HG02938 (cell line): Measurements from ENCODE around the gene SHC3.

Source experiments
- ATAC-seq: cut with Tn5 transposase; IDR thresholded peaks from one replicate; pipeline ENCODE4 v1.9.1; 2021; ENCODE audit warnings: mild to moderate bottlenecking, moderate library complexity; ENCODE audit not compliant: unreplicated experiment

The SHC3 gene

DNA sequence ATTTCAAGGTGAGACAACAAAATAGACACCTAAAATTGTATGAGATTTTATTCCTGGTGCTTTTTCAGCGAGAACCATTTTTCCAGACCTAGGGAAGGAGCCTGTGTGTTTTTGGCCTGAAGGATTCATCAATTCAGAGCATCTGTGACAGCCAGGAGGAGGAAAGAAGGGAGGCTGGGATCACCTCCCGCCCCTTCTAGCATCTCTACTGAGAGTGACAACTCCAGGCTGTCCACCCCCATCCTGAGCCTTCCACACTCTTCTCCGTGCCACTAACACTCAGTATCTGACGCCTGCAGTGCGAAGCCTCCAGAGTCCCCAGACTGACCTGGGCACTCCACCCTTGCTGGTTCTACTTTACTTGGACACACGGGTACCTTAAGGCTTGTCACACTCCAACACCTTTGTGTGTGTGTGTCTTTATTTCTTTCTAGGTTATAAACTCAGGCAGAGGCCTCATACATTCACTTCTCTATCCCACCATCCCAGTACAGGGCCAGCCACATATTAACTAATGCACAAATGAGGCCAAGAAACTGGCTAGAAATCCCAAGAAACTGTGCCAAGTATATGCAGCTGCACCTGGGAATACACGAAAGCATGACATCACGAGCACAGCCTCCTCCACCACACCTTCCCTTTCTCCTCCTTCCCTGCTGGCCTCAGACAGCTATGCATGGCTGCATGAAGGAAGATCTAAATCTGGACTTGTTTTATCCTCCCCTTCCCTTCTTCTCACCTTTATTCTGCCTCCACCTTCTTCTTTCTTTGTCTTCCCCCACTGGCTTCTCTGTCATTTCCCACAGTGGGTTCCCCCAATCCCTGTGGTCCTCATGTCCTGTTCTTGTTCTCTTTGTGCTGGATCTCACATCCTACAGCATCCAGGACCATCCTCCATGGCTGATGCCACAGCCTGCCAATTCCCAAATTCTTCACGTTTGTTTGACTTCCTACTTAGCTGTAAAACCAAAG is 171.3 kb downstream of the SHC3 start:
- no peak for ATAC-seq

DNA sequence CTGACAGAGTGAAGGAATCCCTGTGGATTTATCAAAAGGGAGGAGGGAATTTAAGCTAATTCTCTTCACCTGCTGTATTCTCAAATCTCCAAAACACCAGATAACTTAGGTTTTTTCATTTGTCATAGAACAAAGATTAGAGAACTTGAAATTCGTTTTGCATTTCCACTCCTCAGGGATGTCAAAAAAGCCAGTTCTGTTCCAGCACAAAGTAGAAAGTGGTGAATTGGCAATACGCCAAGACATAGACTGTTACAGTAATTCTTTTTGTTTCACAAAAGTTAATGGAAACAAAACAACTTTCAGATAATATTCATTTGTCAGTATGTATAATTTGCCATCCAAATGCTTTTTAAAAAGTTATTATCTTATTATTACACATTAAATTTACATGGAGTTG is 172.4 kb downstream of the SHC3 start:
- no peak for ATAC-seq

DNA sequence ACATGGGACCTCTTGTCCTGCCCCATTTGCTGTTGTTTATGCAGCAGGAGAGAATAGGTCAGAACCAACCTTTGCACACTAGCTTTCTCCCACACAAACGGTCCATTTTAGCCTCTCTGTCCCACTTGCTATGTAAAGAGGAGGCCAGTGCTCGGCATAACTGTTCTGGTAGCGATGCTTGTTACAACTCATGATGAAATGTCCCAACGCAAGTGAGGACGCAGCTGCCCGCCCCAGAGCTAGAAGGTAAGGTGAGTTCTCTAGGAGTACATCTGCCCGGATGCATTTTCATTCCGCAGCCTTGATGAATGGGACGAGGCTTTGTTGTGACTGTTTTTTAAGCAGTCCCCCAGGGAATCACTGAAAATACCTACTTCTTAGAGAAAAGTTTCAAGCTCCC is 173.3 kb downstream of the SHC3 start:
- ATAC-seq = no peak

DNA sequence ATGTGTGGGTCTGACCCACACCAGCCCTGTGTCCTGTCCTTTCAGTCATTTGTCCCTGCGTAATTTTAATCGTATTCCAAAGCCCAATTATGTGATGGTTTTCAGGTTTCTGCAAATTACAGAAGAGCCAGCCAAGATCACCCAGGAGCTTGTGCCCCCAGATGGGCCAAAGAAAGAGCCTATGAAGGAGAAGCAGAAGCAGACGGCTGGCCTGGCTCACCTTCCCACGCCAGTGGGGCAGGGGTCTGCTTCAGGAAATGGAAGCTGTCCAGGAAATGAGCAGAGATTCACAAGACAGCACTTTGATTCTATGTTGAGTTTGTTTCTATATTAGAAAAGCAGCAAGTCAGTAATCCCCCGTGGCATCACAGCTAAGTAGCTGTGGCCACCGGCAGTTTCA is 175.6 kb downstream of the SHC3 start:
- ATAC-seq = no peak

DNA sequence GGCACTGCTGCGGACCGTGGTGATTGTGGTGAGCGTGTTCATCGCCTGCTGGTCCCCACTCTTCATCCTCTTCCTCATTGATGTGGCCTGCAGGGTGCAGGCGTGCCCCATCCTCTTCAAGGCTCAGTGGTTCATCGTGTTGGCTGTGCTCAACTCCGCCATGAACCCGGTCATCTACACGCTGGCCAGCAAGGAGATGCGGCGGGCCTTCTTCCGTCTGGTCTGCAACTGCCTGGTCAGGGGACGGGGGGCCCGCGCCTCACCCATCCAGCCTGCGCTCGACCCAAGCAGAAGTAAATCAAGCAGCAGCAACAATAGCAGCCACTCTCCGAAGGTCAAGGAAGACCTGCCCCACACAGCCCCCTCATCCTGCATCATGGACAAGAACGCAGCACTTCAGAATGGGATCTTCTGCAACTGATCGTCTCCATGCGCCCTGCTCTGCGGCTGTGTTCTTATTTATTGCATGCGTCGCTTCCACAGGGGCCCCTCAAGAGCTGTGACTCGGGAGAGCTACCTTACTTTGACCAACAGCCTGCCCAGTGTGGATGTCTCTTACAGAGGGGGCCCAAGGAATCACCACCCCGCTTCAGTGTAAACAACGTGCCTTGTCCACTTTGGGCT is 176.6 kb downstream of the SHC3 start:
- ATAC-seq = no peak

DNA sequence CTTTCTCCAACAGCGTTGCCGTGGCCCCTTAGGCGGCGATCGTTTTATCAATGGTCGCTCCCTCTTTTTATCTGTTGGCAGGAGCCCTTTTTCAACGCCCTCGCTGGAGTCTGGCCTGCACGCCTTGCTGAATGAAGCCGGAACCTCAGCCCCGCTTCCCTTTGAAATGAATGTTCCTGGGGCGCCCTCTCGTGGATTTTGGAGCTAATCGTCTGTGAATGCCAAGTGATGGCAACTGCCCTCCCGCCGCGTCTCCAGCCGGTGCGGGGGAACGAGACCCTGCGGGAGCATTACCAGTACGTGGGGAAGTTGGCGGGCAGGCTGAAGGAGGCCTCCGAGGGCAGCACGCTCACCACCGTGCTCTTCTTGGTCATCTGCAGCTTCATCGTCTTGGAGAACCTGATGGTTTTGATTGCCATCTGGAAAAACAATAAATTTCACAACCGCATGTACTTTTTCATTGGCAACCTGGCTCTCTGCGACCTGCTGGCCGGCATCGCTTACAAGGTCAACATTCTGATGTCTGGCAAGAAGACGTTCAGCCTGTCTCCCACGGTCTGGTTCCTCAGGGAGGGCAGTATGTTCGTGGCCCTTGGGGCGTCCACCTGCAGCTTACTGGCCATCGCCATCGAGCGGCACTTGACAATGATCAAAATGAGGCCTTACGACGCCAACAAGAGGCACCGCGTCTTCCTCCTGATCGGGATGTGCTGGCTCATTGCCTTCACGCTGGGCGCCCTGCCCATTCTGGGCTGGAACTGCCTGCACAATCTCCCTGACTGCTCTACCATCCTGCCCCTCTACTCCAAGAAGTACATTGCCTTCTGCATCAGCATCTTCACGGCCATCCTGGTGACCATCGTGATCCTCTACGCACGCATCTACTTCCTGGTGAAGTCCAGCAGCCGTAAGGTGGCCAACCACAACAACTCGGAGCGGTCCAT is 177.4 kb downstream of the SHC3 start:
- peak; percentile 61 for ATAC-seq

DNA sequence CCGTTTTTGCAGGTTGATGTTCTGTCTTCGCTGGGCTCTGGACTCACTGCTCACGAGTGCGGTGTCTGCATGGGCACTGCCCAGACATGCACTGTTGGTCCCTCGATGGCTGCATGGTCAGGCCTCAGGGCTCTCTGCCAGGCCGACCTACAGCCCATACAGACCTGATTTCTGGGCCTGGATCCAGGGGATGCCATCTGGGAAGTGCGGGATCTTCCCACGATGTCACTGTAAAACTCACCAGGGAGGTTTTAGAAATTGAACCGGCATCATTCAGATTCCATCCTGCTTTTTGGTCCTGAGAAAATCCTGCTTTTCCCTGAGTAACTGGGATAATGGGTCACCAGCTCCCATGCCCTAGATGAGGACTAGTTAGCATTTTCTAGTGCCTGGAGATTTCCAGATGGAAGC is 178.2 kb downstream of the SHC3 start:
- ATAC-seq = no peak

DNA sequence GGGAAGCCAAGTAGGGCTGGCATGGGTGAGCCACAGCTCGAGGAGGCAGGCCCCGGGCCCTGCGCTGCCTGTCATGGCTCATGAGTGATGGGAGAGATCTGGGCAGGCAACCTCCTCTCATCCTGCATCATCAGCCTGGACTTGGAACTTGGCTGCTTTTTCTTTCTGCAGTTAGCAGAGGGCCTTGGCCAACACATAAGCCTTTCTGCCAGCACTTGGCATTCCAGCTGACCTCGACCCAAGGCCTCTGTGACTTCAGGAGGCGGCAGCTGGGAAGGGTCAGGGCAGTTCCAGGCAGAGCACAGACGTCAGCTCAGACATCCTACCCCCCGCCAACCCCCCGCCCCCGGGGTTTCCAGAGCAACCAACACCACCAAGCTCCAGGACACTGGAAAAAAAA is 179.7 kb downstream of the SHC3 start:
- ATAC-seq = no peak

DNA sequence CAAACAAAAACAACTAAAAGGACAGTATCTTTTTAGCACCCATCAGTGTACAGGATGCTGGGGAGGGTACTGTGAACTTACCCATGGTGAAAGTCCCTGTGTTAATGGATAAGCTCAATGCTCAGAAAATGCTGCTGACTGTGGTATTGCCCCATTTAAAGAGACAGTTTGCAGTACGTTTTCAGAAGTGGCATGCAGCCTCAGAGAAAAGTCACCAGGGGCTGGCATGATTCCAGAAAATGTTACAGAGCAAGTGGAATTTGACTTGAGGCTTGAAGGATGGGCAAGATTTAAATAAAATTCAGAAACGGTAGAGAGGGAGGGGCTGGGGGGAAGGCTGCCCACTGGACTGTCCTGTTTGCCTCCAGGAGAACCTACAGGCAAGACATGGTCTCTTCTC is 180.1 kb downstream of the SHC3 start:
- ATAC-seq = no peak

DNA sequence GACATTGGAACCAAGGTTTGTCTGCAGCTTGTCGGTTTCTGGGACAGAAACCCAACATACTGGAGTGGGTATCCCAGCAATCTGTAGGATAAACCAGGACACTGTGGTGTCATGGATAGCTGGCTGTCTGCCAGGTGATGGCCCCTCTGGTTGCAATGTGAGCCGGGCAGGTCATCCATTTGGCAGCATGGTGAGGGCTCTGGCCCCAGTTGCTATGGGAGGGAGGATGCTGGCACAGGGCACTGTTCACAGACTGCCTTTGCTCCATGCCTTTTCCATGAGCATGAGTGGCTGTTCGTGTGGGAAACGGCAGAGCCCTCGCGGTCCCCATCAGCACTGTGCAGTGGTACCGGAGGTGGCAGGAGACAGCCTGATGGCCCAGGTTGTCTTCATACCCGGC is 181.0 kb downstream of the SHC3 start:
- no peak for ATAC-seq

DNA sequence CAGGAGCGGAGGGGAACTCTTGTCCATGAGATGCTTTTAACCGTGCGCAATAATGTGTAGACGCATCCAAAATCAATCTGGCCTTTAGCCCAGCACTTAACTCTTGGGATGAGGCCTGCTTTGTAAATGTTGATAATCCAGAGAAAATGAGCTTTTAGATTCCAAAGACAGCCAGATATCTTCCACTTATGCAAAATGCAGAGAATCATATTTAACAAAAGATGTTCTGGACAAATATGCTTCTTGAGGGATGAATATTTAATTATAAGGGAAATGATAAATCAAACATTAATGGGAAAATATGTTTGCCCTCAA is 181.7 kb downstream of the SHC3 start:
- no peak for ATAC-seq

DNA sequence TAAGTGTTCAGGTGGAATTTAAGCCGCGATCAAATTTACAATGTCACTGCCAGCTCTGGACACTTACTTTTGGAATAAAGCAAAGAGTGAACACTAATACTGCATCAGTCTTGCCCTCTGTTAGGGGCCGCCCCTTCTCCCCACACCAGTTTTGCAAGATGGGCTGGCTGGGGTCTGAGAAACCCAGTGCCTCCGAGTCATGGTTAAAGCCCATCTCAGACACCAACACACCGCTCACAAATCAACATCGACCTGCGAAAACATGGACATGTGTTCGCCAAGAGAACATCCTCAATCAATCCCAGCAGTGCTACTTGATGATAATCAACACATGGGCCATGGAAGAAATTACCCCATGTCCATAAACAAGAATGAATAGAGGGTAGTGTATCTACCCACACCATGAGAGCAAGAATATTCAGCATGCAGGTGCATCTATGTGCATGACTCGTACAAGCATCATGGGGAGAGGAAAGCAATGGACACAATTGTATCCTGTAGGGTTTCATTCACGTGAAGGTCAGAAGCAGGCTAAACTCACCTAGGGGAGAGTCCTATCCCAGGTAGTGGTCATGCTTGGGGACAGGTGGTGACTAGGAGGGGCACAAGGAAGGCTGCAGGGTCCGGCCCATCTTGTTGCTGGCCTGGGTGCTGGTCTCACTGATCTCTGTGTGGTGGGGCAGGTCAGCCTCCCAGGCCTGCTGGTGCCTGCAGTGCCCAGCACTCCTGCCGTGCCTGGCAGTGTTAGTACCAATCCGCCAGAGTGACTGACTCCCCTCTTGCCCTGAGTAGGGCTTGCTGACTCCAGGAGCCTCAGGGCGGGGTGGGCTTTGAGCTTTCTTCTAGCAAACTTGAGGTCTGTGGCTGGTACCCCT is 182.3 kb downstream of the SHC3 start:
- ATAC-seq = no peak

DNA sequence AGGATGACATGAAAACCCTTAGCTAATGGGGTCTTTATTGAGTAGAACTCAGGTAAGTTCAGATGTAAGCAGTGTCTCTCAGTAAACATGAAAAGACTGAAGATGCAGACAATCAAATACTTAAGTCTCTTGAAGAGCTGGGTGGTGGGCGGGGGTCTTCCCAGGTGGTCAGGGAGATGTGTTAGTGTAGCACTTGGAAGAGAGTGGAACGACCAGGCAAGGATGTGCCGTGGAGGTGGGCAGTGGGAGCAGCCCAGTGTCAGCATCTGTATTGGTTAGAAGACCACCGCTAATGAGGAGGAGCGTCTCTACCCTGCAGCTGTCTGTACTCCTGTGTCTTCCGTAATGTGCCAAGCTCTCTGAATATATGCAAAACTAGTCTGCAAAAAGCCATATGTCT is 183.0 kb downstream of the SHC3 start:
- ATAC-seq = no peak

DNA sequence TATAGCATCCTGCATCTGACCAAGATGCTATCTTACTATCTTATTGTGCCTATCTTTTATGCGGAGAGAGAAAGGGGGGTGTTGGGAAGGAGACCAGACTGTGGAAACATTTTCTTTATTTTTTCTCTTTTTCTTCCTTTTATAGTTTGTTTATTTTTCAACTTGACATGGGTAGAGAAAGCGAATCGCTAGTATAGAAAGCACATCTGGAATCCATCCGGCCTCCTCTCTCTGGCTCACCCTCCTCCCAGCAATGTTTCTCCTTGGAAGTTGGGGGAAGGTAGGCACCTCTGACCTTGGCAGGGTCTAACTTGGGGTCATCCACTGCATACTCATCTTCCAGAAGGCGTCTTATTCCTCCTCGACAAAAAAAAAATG is 183.4 kb downstream of the SHC3 start:
- ATAC-seq = no peak

DNA sequence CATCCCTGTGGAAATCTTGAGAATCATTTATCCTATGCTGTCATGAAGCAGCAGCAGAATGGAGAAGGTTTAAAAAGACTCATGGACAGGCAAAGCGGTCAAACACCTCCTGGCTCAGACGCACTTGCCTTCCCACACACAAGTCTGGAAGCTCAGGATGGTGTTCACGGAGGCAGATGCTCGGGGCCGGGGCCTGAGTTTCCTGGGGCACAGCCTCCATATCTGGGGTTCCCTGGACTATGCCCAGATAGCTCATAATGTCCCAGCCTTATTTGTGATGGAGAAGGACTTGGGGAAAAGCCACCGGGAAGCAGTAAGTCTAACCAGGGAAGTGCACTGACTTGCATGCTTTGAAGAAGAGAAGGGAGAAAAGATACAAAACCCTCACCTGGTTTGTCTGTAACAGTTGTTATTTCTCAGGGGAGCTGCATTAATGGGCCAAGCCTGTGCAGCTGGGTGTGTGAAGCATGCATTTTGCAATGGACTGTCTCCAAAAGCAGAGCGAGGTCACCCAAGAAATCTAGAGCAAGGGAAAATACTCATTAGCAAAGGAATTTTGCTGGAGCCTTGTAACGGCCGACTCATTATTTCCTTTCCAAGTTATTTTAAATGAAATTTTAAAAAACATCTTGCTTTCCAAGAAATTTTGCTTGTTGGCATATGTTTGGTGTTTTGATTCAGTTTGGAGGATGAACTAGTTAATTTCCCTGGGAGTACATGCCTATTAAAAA is 184.0 kb downstream of the SHC3 start:
- no peak for ATAC-seq

DNA sequence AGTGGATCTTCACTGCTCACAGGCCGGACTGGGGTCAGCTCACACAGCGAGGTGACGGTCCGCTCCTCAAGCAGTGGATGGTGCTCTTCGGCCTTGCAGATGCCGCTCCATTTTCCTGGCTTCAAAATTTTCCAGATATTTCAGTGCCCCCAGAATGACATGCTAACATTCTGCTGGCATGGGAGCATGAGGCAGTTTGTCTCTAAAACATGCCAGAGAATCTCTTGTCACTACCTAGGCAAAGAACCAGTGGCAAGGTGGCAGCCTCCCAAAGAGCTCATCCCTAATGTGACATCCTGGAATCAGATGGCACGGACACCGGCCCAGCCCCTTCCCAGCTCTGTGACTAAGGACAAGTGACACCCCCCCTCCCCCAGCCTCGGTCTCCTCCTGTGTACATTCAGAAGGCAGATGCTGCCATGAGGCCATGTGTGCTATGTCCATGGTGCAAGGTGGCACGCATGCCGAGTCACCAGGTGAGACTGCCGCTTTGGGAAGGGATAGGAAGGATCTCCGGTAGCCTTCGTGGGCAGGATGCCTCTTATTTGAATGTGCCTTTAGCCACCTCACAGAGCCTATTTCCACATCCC is 184.7 kb downstream of the SHC3 start:
- ATAC-seq = no peak

DNA sequence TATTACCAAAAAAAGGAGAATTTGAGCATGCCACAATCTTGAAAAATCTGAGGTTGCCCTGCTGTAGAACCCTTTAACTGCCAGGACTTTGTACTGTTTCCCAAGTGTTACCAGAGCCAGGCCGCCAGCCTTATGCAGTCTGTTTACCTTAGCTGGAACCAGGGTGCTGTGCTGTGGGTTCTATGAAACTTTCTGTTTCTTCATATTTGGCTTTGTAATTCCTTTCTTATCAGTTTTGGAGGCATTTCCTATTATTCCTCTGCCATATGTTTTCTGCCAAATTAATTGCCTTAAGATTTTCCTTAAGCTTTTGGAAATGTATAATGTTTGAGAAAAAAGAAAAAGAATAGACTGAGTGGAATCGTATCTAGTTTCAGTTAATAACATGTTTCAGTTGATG is 185.3 kb downstream of the SHC3 start:
- ATAC-seq = no peak

DNA sequence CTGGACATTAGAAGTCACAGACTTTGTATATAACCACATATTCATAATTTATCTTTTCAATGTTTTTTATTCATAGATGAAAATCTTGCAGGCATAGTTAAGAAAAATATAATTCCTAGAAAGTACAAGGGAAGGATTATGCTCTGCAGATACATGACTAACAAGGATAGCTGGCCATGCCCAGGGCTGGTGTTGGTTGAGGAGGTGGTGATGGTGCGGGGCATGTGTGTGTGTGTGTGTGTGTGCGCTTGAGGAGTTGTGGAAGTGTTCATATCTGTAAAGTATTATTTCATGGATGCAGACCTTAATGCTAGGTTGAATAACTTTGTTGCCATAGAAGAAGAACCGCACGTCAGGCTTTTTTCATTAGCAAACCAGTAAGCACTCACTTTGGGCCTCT is 186.1 kb downstream of the SHC3 start:
- no peak for ATAC-seq
